Type B pancreatic cell (in vitro differentiated cells): Measurements from ENCODE around the gene EVI5. TPM values are rescaled to one million over a fixed set of nuclear protein-coding genes. Genes with fewer than 3 reads are reported as not detected.
A peak's percentile ranks its signal among the peaks of the same experiment; 100 is the strongest.

ENCODE experiments used
- DNase-seq: peaks from one replicate; pipeline ENCODE4 v3.0.0; 2021; ENCODE audit warnings: mixed read lengths; ENCODE audit not compliant: unreplicated experiment; ENCODE audit errors: extremely low spot score
- H3K27ac Mint-ChIP-seq: 2 replicates; pipeline ENCODE4 v1.8.0; 2021; ENCODE audit warnings: mild to moderate bottlenecking, mixed read lengths
- H3K27me3 Mint-ChIP-seq: 2 replicates; pipeline ENCODE4 v1.8.0; 2021; ENCODE audit warnings: mixed read lengths
- H3K36me3 Mint-ChIP-seq: 2 replicates; pipeline ENCODE4 v1.8.0; 2021; ENCODE audit warnings: mixed read lengths
- H3K4me1 Mint-ChIP-seq: one replicate; pipeline ENCODE4 v1.8.0; 2021; ENCODE audit warnings: mixed read lengths; ENCODE audit not compliant: unreplicated experiment
- H3K4me3 Mint-ChIP-seq: 2 replicates; pipeline ENCODE4 v1.8.0; 2021; ENCODE audit warnings: mild to moderate bottlenecking, mixed read lengths
- H3K9me3 Mint-ChIP-seq: 2 replicates; pipeline ENCODE4 v1.8.0; 2021; ENCODE audit warnings: mixed read lengths
- total RNA-seq: library from RNA; stranded (reverse); gene quantifications from 2 replicates; pipeline ENCODE4 v1.2.1, GENCODE V29; 2021; ENCODE audit warnings: low replicate concordance
- TF ChIP-seq, protein P1 (sequence below): fragments of 200-600 bp; sonication (generic); conservative IDR thresholded peaks from 2 replicates; pipeline ENCODE4 v1.5.0; 2021; ENCODE audit warnings: antibody characterized with exemption, mild to moderate bottlenecking

The EVI5 gene
- total RNA-seq, 1 donor from 2014 or later, result 29.6 TPM

GRCh38 chr1:92479587-92479986 lies 305.3 kb downstream of the EVI5 start:
- peaks cover 98% of the 10 kb centered on the region for H3K27me3 Mint-ChIP-seq
- no peak overlapping the region for H3K27ac Mint-ChIP-seq
- no peaks in the 10 kb centered on the region for H3K36me3 Mint-ChIP-seq
- H3K4me3 Mint-ChIP-seq, result peak overlapping the region; percentile 72
- H3K9me3 Mint-ChIP-seq, result no peaks in the 10 kb centered on the region
- TF ChIP-seq, protein P1, sequence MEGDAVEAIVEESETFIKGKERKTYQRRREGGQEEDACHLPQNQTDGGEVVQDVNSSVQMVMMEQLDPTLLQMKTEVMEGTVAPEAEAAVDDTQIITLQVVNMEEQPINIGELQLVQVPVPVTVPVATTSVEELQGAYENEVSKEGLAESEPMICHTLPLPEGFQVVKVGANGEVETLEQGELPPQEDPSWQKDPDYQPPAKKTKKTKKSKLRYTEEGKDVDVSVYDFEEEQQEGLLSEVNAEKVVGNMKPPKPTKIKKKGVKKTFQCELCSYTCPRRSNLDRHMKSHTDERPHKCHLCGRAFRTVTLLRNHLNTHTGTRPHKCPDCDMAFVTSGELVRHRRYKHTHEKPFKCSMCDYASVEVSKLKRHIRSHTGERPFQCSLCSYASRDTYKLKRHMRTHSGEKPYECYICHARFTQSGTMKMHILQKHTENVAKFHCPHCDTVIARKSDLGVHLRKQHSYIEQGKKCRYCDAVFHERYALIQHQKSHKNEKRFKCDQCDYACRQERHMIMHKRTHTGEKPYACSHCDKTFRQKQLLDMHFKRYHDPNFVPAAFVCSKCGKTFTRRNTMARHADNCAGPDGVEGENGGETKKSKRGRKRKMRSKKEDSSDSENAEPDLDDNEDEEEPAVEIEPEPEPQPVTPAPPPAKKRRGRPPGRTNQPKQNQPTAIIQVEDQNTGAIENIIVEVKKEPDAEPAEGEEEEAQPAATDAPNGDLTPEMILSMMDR, result no peak
- no peak for DNase-seq
- H3K4me1 Mint-ChIP-seq, result peaks cover 20% of the 10 kb centered on the region

GRCh38 chr1:92478393-92478792 lies 306.5 kb downstream of the EVI5 start:
- H3K27me3 Mint-ChIP-seq, result peaks cover 98% of the 10 kb centered on the region
- H3K36me3 Mint-ChIP-seq, result no peaks in the 10 kb centered on the region
- no peak for DNase-seq
- no peaks in the 10 kb centered on the region for H3K9me3 Mint-ChIP-seq
- TF ChIP-seq, protein P1, result no peak
- peaks cover 15% of the 10 kb centered on the region for H3K4me1 Mint-ChIP-seq
- H3K27ac Mint-ChIP-seq, result no peak overlapping the region
- H3K4me3 Mint-ChIP-seq, result no peak overlapping the region

GRCh38 chr1:92476071-92476631 lies 308.8 kb downstream of the EVI5 start:
- H3K27me3 Mint-ChIP-seq, result peaks cover 93% of the 10 kb centered on the region
- no peak overlapping the region for H3K4me3 Mint-ChIP-seq
- H3K27ac Mint-ChIP-seq, result no peak overlapping the region
- TF ChIP-seq, protein P1, result no peak
- H3K9me3 Mint-ChIP-seq, result no peaks in the 10 kb centered on the region
- no peaks in the 10 kb centered on the region for H3K36me3 Mint-ChIP-seq
- H3K4me1 Mint-ChIP-seq, result peaks cover 2% of the 10 kb centered on the region
- no peak for DNase-seq

GRCh38 chr1:92475029-92475428 lies 309.9 kb downstream of the EVI5 start:
- Mint-ChIP-seq H3K36me3 (no peaks in the 10 kb centered on the region), H3K4me1 (no peaks in the 10 kb centered on the region), H3K4me3 (no peak overlapping the region), H3K9me3 (no peaks in the 10 kb centered on the region), H3K27me3 (peaks cover 92% of the 10 kb centered on the region), H3K27ac (no peak overlapping the region)
- TF ChIP-seq, protein P1, result no peak
- DNase-seq, result no peak

- Mint-ChIP-seq H3K9me3 (no peaks in the 10 kb centered on the region), H3K27ac (no peak overlapping the region), H3K4me1 (no peaks in the 10 kb centered on the region), H3K27me3 (peaks cover 81% of the 10 kb centered on the region), H3K4me3 (no peak overlapping the region), H3K36me3 (no peaks in the 10 kb centered on the region)
- DNase-seq, result no peak
- TF ChIP-seq, protein P1, result no peak
Observed at GRCh38 chr1:92473781-92474495, 311.0 kb downstream of the EVI5 start.
